ENCODE measurements around the gene HPCAL1. TPM values are rescaled to one million over a fixed set of nuclear protein-coding genes. Genes with fewer than 3 reads are reported as not detected.
"Not testable (repeated sequence)": the region's sequence is repeated elsewhere in the genome, so short reads cannot be mapped to it uniquely, and the experiment has no call there.

Gene HPCAL1
- total RNA-seq, 1 experiment from 2014 or later = 159 TPM

DNA sequence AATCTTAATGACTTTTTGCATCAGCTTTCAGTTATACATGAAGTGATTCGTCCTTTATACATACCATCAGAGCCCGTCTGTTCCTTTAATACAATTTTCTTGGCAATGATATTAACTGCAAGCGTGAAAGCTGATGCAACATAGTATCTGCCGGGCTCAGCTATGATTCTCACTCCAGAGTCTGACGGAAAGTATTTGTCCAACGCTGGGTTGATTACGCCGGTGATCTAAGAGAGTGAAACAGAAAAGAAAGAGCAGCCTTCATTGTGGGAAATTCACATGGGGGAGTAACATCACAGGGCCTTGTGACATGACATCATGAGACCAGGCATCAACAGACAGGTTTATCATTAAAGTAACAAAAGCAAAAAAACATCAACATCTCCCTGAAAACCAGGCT, 139.2 kb downstream of the HPCAL1 start:
- no peaks in the 10 kb centered on the region for H3K9me3 ChIP-seq
- H3K4me3 ChIP-seq = no peak overlapping the region
- peaks cover 77% of the 10 kb centered on the region for H3K36me3 ChIP-seq
- H3K27me3 ChIP-seq = no peaks in the 10 kb centered on the region
- no peak for DNase-seq

DNA sequence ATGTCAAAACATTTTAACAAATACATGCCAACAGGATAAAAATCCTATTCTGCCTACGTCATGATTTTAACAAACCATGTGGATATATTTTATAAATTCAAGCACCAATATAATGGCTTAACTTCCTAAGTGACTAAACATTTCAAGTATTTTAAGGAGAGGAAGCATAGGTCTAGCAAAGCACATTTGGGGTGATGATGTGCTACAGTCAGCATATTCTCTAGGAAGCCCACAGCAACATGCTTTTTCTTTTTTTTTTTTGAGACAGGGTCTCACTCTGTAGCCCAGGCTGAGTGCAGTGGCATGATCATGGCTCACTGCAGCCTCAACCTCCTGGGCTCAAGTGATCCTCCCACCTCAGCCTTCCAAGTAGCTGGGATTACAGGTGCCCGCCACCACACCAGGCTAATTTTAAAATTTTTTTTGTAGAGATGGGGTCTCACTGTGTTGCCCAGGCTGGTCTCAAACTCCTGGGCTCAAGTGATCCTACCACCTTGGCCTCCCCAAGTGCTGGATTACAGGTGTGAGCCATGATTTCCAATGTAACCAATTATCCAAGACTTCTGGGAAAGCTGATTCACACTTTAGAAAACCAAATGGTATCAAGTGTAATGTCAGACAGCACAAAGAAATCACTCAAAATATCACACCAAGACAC, 139.9 kb downstream of the HPCAL1 start:
- H3K36me3 ChIP-seq = peaks cover 83% of the 10 kb centered on the region
- not testable (repeated sequence) for DNase-seq, H3K4me3 ChIP-seq, H3K27me3 ChIP-seq, H3K9me3 ChIP-seq

DNA sequence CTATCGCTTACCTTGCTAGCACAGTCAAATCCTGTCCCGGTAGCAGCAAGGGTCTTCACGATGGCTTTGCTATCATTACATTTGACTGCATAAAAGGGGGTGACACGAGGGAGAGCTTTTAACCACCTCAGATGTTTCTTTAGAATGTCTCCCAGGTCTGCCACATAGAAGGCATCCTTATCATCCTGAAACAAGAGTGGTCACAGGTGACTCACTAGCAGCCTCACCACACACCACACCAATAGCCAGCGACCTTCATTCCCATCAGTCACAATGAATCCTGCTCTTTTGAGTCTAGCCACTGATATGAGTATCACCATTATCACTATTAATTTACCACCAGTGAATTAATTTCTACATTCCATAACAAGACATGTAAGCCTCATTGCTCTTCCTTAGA, 141.8 kb downstream of the HPCAL1 start:
- Histone ChIP-seq H3K27me3 (no peaks in the 10 kb centered on the region), H3K9me3 (no peaks in the 10 kb centered on the region), H3K36me3 (peaks cover 74% of the 10 kb centered on the region), H3K4me3 (no peak overlapping the region)
- DNase-seq = no peak

DNA sequence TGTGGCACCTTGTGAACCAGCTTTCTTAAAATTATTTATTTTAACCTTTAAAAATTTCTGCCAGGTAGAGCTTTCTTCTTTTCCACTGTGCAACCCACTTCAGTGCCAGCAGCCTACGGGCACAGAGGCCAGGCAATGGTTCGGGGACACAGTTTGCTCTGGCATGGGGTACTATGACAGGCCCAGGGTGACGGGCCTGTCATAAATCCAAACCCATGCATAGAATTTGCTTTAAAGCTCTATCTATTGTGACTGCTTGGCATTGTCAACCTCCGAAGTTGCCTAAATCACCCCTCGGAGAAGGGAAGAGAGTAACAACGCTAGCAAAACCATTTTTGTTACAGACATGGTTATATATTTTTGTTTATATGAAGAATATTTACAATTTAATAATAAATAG, 143.9 kb downstream of the HPCAL1 start:
- H3K4me3 ChIP-seq = peak overlapping the region; percentile 69
- H3K36me3 ChIP-seq = peaks cover 54% of the 10 kb centered on the region
- H3K27me3 ChIP-seq = no peaks in the 10 kb centered on the region
- H3K9me3 ChIP-seq = no peaks in the 10 kb centered on the region
- DNase-seq = no peak

DNA sequence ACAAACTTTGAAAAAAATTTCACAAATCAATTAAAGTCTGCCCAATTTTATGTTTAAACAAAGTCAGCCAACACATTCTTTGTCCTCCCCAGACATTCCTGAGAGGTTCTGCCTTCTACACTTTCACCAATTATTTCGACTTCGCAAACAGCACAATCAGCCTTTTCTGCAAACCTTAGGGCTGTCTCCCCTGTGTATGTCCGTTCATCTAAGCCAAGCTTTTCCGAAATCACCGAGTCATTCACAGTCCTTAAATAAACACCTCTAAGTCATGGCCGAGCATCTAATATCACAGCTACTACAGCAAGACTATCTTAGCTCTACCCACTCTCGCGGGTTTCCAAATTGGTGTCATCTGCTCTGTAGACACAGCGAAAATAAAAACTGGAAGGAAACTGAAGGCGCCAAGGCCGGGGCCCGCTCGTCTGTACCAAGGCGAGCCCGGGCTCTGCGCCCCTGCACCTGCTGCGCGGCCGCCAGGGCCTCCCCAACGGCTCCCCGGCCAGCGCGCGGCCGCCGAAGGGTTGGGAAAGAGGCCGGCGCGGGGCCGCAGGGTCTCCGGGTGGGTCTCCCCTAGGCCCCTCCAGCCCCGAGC, 144.7 kb downstream of the HPCAL1 start:
- no peak for DNase-seq
- Histone ChIP-seq H3K9me3 (no peaks in the 10 kb centered on the region), H3K27me3 (no peaks in the 10 kb centered on the region), H3K4me3 (peak overlapping the region; percentile 69), H3K36me3 (peaks cover 46% of the 10 kb centered on the region)

DNA sequence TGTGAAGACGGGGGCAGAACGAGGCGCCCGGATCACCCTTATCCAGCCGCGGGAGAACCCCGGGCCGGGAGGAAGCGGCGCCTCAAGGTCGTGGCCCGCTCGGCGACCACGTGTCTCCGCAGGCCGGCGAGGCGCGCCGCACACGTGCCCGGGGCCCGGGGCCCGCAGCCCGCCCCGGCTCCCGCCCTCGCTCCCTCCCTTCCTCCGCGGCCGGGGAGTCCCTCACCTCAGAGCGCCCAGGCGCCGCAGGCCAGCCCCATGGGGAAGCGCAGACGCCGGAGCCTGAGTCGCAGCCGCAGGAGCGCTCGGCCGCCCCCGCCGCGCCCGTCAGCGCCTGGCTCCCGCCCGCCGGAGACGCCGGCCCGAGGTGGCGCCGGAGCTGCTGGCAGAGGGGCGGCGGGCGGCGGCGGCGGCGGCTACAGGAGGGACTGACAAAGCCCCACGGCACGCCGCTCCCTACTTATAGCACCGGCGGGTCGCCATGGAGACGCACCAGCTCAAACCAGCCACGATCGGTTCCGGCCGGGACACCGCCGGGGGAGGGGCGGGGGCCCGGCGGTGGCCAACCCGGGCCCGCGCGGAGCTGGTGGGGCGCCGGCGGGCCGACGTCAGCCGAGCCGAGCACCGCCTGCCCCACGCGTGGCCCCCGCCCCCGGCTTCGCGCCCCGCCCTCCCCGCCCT, 145.3 kb downstream of the HPCAL1 start, which contains the start of gene ODC1:
ODC1 (minus strand) TSS at position 433 of the 681 bp plus-strand sequence. CDS start 3,295 bp downstream, outside the sequence.
- peak; percentile 97 for DNase-seq
- H3K9me3 ChIP-seq = no peaks in the 10 kb centered on the region
- peak within 1 kb of the TSS; percentile 76 for H3K4me3 ChIP-seq
- no peaks in the 10 kb centered on the region for H3K27me3 ChIP-seq
- peaks cover 40% of the 10 kb centered on the region for H3K36me3 ChIP-seq

DNA sequence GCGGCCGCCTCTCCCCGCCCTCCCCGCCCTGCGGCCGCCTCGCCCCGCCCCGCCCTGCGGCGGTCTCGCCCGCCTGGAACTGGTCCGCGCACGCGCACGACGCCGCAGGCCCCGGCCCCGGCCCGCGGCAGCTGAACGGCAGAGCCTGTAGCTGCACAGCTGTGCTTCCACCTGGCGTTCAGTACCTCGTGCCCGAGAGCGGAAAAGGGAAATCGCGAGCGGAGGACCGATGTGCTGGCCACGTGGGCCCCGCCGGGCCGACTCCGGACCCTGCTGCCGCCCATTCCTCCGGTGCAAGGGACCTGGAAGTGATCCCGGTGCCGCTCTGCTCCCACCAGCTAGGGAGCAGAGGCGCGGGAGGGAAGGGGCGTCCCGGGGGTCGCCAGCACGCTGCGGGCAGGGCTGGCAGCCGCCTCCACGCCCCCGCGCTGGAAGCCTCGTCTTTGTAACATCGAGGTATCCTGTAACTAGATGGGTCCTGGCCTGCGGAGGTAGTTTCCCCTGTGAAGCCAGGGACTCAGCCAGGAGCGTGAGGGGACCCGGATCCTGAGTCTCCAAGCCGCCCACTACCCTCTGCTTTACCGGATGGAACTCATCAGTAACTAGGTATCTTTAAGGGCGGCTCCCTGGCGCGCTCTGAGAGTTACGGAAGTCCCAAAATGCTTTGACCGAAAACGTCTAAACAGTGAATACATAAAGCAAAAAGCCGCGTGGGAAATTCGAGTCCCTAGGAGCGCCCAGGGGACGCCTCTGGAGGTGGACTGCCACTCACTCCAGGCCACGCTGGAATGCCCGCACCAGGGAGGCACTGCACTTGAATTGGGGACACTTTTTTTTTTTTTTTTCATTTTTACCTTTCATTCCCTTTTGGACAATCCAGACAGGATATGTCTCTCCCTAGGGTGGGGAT, 146.1 kb downstream of the HPCAL1 start:
- DNase-seq = peak; percentile 90
- Histone ChIP-seq H3K4me3 (peak overlapping the region; percentile 76), H3K36me3 (peaks cover 32% of the 10 kb centered on the region), H3K27me3 (no peaks in the 10 kb centered on the region), H3K9me3 (no peaks in the 10 kb centered on the region)

DNA sequence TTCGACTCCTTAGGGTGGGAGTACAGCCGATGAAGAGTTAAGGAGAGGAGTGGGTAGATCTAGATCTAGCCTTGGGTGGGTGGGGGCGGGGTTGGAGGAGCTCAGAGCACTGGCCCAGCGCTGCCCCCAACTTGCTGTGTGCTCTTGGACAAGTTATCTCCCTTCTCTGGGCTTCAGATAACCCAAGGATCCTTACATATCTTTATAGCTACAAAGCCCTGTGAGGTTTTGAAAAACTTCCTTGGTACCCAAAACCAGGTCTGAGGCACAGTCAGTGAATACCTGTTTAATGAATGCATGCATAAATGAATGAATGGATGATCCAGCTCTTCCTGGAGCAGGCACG, 146.8 kb downstream of the HPCAL1 start:
- Histone ChIP-seq H3K27me3 (no peaks in the 10 kb centered on the region), H3K36me3 (peaks cover 26% of the 10 kb centered on the region), H3K9me3 (no peaks in the 10 kb centered on the region), H3K4me3 (peak overlapping the region; percentile 76)
- DNase-seq = no peak

DNA sequence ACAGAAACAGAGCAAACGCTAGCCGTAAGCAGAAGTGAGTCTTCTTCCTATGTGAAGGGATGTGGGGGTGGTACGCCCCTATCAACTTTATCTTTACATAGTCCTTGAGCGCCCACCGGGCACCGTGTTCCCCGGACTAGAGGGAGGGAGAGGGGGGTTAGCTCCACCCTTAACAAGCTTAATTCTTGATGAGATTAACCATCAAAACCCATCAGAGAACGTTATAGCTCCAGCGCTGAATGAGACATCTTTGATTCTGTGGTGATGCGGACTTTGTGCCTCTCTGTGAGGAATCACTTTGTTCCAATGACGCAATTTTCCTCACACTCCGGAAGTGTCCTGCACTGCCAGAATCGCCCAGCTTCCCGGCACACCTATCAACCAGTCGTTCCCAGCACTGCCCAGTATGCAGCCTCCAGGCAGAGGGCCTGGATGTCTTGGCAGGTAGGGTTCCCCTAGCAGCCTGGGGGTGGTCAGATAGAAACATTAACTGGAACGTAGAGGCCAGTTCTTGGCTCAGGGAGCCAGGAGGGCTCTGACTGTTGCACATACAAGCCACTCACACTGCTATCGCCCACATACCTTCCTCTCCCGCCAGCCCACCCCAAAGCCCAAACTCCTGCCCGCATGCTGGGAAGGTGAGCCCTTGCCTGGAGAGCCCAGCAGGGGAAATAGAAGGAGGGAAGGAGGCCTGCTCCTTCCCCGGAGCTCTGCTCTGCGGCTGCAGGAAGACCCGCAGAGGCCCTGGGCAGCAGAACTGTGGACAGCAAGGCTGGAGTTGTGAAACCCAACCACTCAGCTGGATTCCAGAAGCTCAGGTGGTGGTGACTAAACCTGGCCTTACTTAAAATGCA, 147.4 kb downstream of the HPCAL1 start:
- H3K4me3 ChIP-seq = peak overlapping the region; percentile 76; the same call in 1 of the 2 replicates
- H3K9me3 ChIP-seq = no peaks in the 10 kb centered on the region
- peaks cover 20% of the 10 kb centered on the region for H3K36me3 ChIP-seq
- no peaks in the 10 kb centered on the region for H3K27me3 ChIP-seq
- DNase-seq = no peak

DNA sequence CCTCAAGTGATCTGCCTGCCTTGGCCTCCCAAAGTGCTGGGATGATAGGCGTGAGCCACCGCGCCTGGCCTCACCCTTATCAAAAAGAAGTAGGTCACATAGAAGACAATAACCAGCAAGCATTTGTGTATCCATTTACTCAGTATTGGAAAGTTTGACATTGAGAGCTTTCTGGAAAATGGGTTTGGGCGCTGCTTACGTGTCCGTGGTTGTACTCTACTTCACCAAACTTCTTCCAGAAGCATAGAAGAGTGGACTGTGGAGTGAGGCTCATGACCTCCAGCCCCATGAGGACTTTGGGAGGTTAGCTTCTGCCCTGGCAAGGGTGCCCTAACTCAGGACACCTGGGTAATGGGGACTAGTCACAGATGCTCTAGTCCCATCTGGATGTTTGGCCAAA, 149.1 kb downstream of the HPCAL1 start:
- no peaks in the 10 kb centered on the region for H3K9me3 ChIP-seq
- no peak for DNase-seq
- no peaks in the 10 kb centered on the region for H3K27me3 ChIP-seq
- no peak overlapping the region for H3K4me3 ChIP-seq
- peaks cover 9% of the 10 kb centered on the region for H3K36me3 ChIP-seq

DNA sequence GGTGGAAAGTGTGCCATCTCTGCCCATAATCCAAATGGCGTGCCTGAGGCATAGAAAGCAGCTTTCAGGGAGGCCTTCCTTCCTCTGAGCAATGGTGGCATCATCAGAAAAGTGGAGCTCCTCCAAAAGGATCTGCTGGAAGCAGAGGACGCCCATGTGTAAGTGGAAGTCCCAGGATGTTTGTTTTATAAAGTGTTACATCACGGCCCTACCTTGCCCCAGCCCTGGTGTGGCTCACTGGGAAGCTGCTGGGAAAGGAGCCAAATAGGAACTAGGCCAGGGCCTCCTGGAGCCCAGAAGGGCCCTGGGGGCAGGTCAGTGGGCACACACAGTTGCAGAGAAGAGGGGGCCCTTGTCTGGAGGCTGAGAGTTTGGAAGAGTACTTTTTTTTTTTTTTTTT, 149.6 kb downstream of the HPCAL1 start:
- Histone ChIP-seq H3K4me3 (no peak overlapping the region), H3K9me3 (no peaks in the 10 kb centered on the region), H3K27me3 (no peaks in the 10 kb centered on the region), H3K36me3 (peaks cover 4% of the 10 kb centered on the region)
- DNase-seq = peak; percentile 94

DNA sequence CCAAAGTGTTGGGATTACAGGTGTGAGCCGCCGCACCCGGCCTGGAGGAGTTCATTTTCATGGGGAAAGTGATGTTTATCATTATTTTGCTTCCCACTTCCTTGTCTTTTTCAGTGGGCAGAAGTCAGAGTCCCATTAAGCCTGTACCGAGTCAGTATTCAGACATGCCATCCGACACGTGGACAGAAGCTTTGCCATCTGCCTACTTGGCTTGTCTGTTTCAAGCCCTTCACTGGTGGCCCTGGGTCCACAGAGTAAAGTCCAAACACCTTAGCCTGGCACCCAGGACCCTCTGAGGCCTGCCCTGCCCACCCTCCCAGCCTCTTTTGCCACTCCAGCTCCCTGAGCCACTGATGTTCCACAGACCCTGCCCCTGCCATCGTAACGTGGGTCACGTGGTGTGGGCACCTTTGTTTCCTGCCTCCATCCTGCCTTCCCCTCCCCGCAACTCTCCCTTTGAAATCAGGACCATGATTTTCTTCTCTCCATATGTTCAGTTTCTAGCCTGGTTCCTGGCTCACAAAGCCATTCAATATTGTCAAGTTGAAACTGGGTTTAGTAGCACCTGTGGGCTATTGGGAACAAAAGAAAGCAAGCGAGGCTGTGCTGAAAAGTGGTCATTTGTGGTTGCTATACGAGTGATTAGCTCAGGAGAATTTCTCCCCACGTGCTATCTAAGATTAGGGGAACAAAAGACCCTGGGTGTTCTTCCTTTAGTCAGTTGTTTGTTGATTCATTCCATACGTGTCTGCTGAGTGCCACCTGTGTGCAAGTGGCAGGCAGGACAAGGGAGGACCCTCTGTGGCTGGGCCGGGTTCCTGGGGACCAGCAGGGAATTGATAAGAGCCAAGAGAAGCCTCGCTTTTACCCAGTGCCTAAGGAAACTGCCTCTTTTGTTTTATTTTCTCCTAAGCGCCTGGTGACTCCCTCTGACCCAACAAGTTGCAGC, 150.5 kb downstream of the HPCAL1 start:
- Histone ChIP-seq H3K27me3 (no peaks in the 10 kb centered on the region), H3K4me3 (no peak overlapping the region), H3K9me3 (no peaks in the 10 kb centered on the region), H3K36me3 (0 out of 2 replicates have a peak, but pooled peaks cover 2% of the 10 kb centered on the region)
- DNase-seq = no peak

DNA sequence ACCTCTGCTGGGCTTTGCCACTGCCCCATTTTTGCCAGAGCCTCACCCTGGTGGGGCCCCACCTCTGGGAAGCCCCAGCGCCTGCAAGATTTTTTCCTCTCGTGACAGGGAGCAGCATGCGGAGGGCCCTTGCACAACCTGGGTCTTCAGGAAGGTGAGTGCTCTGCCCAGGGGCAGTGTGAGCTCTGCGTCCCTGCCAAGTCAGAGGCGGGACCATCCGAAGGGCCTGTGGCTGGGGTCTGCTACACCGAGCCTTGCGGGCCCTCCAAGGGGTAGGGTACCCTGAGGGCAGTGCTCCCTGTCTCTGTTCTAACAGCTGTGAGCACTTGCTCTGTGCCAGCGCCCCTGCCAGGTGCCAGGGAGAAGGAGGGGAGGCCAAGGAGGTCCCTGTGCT, 151.2 kb downstream of the HPCAL1 start:
- no peak for DNase-seq
- H3K4me3 ChIP-seq = no peak overlapping the region
- 0 out of 2 replicates have a peak, but pooled peaks cover 2% of the 10 kb centered on the region for H3K36me3 ChIP-seq
- no peaks in the 10 kb centered on the region for H3K27me3 ChIP-seq
- no peaks in the 10 kb centered on the region for H3K9me3 ChIP-seq

DNA sequence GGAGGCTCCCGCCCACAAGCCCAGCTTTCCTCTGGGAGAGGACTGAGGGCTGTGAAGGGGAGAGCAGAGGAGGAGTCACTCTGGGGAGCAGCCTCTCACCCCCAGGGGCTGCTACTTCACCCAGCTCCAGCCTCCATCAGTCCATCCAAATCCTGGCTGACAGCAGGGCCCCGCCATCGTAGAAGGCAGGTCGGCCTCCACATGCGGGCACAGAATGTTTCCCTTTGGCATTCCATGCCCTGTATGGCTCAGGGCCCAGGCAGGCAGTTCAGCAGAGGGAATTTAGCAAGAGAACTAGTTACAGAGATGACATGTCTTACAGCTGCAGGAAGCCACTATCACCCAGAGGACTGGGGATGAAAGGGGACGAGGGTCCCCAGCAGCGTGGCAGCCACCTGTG, 151.8 kb downstream of the HPCAL1 start:
- Histone ChIP-seq H3K27me3 (no peaks in the 10 kb centered on the region), H3K9me3 (no peaks in the 10 kb centered on the region), H3K4me3 (no peak overlapping the region), H3K36me3 (0 out of 2 replicates have a peak, but pooled peaks cover 2% of the 10 kb centered on the region)
- DNase-seq = peak; percentile 71

DNA sequence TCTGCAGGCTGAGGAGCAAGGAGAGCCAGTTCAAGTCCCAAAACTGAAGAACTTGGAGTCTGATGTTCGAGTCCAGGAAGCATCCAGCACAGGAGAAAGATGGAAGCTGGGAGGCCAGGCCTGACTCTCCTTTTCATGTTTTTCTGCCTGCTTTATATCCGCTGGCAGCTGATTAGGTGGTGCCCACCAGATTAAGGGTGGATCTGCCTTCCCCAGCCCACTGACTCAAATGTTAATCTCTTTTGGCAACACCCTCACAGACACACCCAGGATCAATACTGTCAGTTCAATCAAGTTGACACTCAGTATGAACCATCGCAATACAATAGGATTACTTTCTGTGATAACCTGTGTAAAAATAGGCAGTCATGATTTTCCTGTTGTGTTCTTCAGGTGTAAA, 154.5 kb downstream of the HPCAL1 start:
- H3K27me3 ChIP-seq, H3K4me3 ChIP-seq, H3K36me3 ChIP-seq, DNase-seq, H3K9me3 ChIP-seq: not testable (repeated sequence)

All from MG63 (cell line).